HUES6 (cell line): ENCODE measurements around the gene ST7.

ENCODE experiments used
- H3K27ac ChIP-seq: 2 replicates; pipeline ENCODE4 v1.7.0; 2013; ENCODE audit warnings: low read depth, mild to moderate bottlenecking, low read length, inconsistent platforms
- H3K27me3 ChIP-seq: 2 replicates; pipeline ENCODE4 v1.6.1; 2013; ENCODE audit warnings: low read length; ENCODE audit not compliant: control insufficient read depth, insufficient read depth
- H3K36me3 ChIP-seq: 2 replicates; pipeline ENCODE4 v1.6.1; 2013; ENCODE audit warnings: low read length; ENCODE audit not compliant: control insufficient read depth, insufficient read depth
- H3K4me1 ChIP-seq: 2 replicates; pipeline ENCODE4 v1.6.1; 2013; ENCODE audit warnings: low read length; ENCODE audit not compliant: control insufficient read depth, insufficient read depth
- H3K4me3 ChIP-seq: 2 replicates; pipeline ENCODE4 v1.5.1; 2013; ENCODE audit warnings: low read depth, low read length
- H3K9ac ChIP-seq: one replicate; pipeline ENCODE4 v1.6.1; 2013; ENCODE audit warnings: mild to moderate bottlenecking, low read length
- H3K9me3 ChIP-seq: 2 replicates; pipeline ENCODE4 v1.6.1; 2013; ENCODE audit warnings: low read depth, low read length; ENCODE audit not compliant: control insufficient read depth, insufficient read depth

Gene ST7

DNA sequence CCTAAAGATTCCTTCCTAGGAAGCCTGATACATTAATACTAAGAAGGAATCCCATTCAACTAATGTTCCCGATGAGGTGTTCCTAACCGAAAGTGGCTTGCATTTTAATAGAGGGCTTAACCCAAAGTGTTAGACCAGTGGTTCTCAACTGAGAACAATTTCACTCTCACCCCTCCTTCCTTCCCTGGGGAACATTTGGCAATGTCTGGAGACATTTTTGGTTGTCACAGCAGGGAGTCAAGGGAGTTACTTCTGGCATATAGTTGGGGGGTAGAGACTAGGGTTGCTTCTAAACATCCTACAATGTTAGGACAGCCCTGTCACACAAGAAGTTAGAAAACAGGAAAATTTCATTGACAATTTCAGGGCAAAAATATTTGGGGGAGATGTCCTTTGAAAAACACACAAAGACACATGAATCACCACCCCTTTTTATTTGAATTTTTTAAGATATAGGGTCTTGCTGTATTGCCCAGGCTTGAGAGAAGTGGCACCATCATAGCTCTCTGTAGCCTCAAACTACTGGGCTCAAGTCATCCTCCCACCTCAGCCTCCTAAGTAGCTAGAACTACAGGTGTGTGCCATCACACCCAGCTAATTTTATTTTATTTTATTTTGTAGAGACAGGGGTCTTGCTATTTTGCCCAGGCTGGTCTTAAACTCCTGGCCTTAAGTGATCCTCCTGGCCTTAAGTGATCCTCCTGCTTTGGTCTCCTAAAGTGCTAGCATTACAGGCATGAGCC, 318.9 kb downstream of the ST7 start:
- Histone ChIP-seq H3K4me1 (no peaks in the 10 kb centered on the region), H3K9ac (no peak overlapping the region), H3K27me3 (no peaks in the 10 kb centered on the region), H3K9me3 (no peaks in the 10 kb centered on the region), H3K4me3 (no peak overlapping the region), H3K36me3 (no peaks in the 10 kb centered on the region), H3K27ac (no peak overlapping the region)

DNA sequence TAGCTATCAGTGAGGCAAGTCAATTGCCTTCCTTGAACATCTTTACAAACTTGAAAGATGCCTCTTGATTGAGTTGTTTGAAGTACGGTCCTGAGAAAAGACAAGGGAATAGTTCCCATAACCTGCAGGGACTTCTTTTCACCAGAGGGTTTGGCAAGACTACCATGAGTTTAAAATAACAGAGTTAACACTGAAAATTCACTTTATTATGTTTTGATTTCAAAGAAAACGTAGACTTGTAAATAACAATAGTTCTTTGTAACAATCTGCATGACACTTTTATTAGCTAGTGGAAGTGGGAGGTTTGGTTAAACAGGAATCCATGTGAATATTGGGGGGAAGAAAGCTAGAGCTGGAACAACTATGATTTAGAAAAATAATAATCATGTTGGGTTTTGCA, 320.0 kb downstream of the ST7 start:
- no peak overlapping the region for H3K9ac ChIP-seq
- H3K27me3 ChIP-seq: no peaks in the 10 kb centered on the region
- H3K9me3 ChIP-seq: no peaks in the 10 kb centered on the region
- no peaks in the 10 kb centered on the region for H3K36me3 ChIP-seq
- no peak overlapping the region for H3K4me3 ChIP-seq
- no peak overlapping the region for H3K27ac ChIP-seq
- no peaks in the 10 kb centered on the region for H3K4me1 ChIP-seq

DNA sequence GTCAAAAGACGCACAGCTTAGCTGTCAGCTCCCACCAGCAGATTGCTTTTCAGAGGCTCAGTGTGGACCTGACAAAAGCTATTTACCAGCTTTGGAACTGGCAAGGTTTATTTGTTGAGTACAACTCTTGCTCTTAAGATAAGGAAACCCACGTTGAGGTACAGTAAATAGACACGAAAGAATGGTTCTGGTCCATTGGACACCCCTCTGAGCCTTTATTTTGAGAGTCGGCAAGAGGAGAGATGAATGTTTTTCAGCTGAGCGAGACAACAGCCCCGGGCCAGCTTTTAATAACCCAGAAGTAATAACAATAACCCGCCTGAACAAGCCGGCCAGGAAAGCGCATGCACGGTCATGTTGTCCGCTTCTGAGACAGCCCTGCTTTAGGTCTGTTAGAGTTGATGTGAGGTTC, 320.5 kb downstream of the ST7 start:
- no peak overlapping the region for H3K27ac ChIP-seq
- no peaks in the 10 kb centered on the region for H3K4me1 ChIP-seq
- no peaks in the 10 kb centered on the region for H3K9me3 ChIP-seq
- H3K36me3 ChIP-seq: no peaks in the 10 kb centered on the region
- no peak overlapping the region for H3K9ac ChIP-seq
- H3K27me3 ChIP-seq: no peaks in the 10 kb centered on the region
- H3K4me3 ChIP-seq: no peak overlapping the region

DNA sequence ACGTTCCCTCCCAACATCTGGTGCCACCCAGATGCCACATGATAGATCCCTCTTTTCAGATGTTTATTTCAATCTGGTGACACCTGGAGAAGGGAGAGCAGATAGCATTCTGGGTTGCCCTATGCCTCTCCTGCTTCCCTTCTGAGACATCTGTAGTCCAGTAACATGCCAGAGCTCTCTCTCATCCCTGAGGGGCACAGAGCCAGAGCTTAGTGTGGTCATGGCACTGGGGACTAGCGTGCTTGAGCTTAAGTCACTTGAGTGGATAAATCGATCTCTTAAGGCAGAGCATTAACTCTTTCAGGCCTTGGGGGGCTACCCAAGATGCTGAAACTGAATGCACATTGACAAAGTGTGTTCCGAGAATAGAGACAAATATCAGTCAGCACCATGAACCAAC, 321.6 kb downstream of the ST7 start:
- Histone ChIP-seq H3K27ac (no peak overlapping the region), H3K36me3 (no peaks in the 10 kb centered on the region), H3K4me1 (no peaks in the 10 kb centered on the region), H3K27me3 (no peaks in the 10 kb centered on the region), H3K9ac (no peak overlapping the region), H3K9me3 (no peaks in the 10 kb centered on the region), H3K4me3 (no peak overlapping the region)

DNA sequence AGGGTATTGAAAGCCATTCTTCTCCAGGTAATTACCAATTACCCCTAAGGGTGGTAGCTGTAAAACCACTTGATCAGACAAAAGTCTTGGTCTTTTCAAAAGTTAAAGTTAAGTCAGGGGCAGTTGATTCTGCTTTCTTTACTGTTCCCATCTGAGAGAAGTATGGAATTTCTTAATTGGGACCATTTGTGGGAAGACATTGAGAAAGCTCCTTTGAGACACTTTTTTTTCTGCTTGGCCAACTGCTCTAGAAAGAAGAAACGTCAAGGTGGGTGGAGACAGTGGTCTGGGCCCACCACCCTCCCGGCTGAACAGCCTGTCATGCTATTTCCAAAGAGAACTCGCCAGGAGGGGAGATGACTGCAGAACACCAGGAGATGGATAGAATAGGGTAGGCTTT, 324.3 kb downstream of the ST7 start:
- H3K36me3 ChIP-seq: no peaks in the 10 kb centered on the region
- H3K27me3 ChIP-seq: no peaks in the 10 kb centered on the region
- no peaks in the 10 kb centered on the region for H3K4me1 ChIP-seq
- no peaks in the 10 kb centered on the region for H3K9me3 ChIP-seq
- H3K4me3 ChIP-seq: no peak overlapping the region
- no peak overlapping the region for H3K27ac ChIP-seq
- H3K9ac ChIP-seq: no peak overlapping the region

DNA sequence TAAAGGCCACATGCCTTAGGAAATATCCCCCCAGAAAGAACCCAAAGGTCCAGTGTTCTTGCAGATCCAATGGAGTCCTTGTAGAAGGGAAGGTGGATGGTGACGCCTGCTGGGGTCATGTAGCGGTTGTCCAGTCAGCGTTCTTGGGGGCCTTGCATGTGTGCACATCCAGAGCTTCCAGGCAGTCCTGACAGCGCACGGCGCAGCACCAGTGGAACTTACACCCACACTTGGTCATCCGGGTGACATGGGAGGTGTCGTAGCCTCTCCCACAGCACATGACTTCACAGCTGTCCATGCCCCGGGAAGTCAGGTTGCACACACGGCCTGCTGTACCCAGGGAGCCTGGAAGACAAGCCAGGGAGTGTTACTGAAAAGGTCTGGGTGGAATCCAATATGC, 324.7 kb downstream of the ST7 start:
- H3K27me3 ChIP-seq: no peaks in the 10 kb centered on the region
- H3K27ac ChIP-seq: no peak overlapping the region
- no peak overlapping the region for H3K4me3 ChIP-seq
- no peak overlapping the region for H3K9ac ChIP-seq
- no peaks in the 10 kb centered on the region for H3K4me1 ChIP-seq
- no peaks in the 10 kb centered on the region for H3K36me3 ChIP-seq
- no peaks in the 10 kb centered on the region for H3K9me3 ChIP-seq

DNA sequence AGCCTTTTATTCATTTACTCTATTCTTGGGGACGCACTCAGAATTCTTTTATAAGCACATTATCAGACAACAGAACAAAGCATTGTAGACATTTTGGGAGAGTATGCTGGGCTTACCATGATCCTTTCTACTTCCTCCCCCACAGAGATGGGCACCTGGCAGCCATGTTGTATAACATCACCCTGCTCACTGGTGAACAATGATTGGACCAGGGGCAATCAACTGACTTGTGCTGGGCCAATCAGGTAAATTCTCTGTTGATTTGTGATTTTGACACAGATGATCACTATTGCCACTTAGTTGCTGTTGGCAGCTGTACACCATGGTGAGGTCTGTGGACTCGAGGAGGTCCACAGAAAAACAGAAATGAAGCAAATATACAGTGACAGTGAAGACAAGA, 325.9 kb downstream of the ST7 start:
- Histone ChIP-seq H3K9ac (no peak overlapping the region), H3K9me3 (no peaks in the 10 kb centered on the region), H3K4me3 (no peak overlapping the region), H3K27ac (no peak overlapping the region), H3K4me1 (no peaks in the 10 kb centered on the region), H3K36me3 (no peaks in the 10 kb centered on the region), H3K27me3 (no peaks in the 10 kb centered on the region)
